ENCODE data around the gene OPHN1.
"Not testable (repeated sequence)": the region's sequence is repeated elsewhere in the genome, so short reads cannot be mapped to it uniquely, and the experiment has no call there.

OPHN1 gene

DNA sequence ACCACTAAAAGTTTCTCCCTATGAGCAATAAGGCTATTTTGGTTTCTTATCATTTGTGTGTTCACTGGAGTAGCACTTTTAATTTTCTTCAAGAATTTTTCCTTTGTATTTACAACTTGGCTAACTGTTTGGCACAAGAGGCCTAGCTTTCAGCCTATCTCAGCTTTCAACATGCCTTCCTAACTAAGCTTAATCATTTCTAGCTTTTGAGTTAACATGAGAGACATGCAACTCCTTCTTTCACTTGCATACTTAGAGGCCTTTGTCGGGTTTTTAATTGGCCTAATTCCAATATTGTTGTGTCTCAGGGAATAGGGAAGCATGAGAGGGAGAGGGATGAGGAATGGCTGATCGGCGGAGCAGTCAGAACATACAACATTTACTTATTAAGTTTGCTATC, 349.8 kb downstream of the OPHN1 start:
- peaks cover 3% of the 10 kb centered on the region for H3K9me3 Mint-ChIP-seq (ENCODE audit: low read depth)

DNA sequence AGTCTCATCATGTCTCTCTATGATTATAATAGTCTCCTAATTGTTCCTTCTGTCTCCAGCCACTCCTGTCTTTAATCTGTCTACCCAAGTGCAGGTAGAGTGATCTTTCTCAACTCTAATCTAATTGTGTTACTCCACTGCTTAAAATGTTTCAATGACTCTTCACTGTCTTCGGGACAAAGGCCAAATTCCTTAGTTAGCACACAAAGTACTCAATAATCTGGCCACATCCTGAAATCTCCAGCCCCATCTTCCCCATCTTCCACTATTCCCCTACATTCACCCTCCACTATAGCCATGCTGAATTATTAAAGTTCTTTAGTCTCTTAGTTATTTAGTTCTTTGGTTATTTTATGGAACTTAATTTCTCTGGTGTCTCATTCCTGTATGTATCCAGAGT, 353.3 kb downstream of the OPHN1 start:
- Mint-ChIP-seq H3K4me3 (no peak overlapping the region), H3K27ac (no peak overlapping the region), H3K9me3 (ENCODE audit: low read depth) (peaks cover 3% of the 10 kb centered on the region), H3K4me1 (ENCODE audit: low read depth) (no peaks in the 10 kb centered on the region), H3K36me3 (no peaks in the 10 kb centered on the region), H3K27me3 (peaks cover 2% of the 10 kb centered on the region)

More for the DNA sequence above, 349.8 kb downstream of the OPHN1 start:
- no peaks in the 10 kb centered on the region for H3K4me1 Mint-ChIP-seq (ENCODE audit: low read depth)
- H3K36me3 Mint-ChIP-seq: no peaks in the 10 kb centered on the region
- H3K27me3 Mint-ChIP-seq: peaks cover 2% of the 10 kb centered on the region
- no peak overlapping the region for H3K4me3 Mint-ChIP-seq
- no peak overlapping the region for H3K27ac Mint-ChIP-seq

DNA sequence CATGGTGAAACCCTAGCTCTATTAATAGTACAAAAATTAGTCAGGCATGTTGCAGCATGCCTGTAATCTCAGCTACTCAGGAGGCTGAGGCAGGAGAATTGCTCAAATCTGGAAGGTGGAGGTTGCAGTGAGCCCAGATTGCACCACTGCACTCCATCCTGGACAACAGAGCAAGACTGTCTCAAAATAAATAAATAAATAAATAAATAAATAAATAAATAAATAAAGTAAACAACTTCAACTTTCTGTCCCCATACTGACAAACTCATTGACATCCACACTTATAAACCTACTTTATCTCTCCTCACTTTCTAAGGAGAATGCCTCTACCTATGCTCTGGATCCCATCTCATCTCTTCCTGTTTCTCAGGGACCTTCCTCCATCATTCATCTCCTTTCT, 354.5 kb downstream of the OPHN1 start:
- not testable (repeated sequence) for H3K27ac Mint-ChIP-seq; H3K4me1 Mint-ChIP-seq (ENCODE audit: low read depth); H3K36me3 Mint-ChIP-seq; H3K9me3 Mint-ChIP-seq (ENCODE audit: low read depth); H3K4me3 Mint-ChIP-seq; H3K27me3 Mint-ChIP-seq

DNA sequence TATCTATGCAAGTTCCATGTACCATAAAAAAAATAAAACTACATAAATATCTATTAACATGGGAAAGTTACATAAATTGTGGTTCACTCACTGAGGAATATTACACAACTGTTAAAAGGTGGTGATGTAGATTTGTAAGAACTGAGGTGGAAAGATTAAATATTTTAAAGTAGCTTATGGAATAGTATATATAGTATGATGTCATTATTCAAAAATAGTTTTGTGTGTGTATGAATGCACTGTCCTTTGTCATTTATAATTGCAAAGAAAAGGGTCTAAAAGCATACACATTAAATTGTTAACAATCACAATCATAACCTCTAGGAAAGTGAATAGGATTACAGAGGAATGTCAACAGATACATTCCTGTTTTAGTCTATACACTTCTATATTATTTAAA, 355.9 kb downstream of the OPHN1 start:
- peaks cover 3% of the 10 kb centered on the region for H3K9me3 Mint-ChIP-seq (ENCODE audit: low read depth)
- H3K27ac Mint-ChIP-seq: no peak overlapping the region
- H3K4me3 Mint-ChIP-seq: no peak overlapping the region
- H3K4me1 Mint-ChIP-seq (ENCODE audit: low read depth): no peaks in the 10 kb centered on the region
- peaks cover 2% of the 10 kb centered on the region for H3K27me3 Mint-ChIP-seq
- no peaks in the 10 kb centered on the region for H3K36me3 Mint-ChIP-seq

DNA sequence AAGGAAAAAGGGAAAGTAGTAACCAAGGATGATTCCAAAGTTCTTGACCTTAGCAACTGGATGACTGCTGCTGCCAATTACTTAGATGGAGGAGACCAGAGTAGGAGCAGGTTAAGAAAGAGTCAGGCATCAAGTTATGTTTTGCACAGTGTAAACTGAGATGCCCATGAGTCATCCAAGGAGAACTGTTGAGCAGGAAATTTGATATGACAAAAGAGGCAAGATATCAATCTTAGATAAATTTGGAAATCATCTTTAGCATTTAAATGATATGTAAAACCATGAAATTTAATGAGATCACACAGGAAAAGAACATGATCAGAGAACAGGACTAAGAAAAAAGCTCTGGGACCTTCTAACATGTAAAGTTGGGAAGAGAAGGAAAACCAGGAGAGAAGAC, 361.3 kb downstream of the OPHN1 start:
- H3K27me3 Mint-ChIP-seq: no peaks in the 10 kb centered on the region
- no peaks in the 10 kb centered on the region for H3K36me3 Mint-ChIP-seq
- H3K4me3 Mint-ChIP-seq: no peak overlapping the region
- H3K9me3 Mint-ChIP-seq (ENCODE audit: low read depth): no peaks in the 10 kb centered on the region
- H3K27ac Mint-ChIP-seq: no peak overlapping the region
- no peaks in the 10 kb centered on the region for H3K4me1 Mint-ChIP-seq (ENCODE audit: low read depth)

DNA sequence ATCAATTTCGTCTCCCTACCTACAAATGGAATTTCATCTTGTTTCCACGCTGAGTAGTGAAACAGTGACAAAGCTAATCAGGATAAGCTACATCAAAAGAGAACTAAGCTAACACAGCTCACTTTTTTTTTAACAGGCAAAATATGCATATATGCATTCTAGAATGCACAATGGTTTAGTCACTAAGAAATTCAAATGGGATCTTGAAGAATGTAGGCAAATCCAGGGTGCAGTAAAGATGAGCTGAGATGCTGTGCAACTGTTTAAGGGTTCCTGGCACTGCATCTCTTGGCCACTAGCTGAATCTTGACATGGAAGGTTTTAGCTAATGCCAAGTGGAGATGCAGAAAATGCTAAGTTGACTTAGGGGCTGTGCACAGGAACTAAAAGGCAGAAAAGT, 363.2 kb downstream of the OPHN1 start:
- not testable (repeated sequence) for H3K27ac Mint-ChIP-seq; H3K4me3 Mint-ChIP-seq; H3K36me3 Mint-ChIP-seq; H3K9me3 Mint-ChIP-seq (ENCODE audit: low read depth); H3K4me1 Mint-ChIP-seq (ENCODE audit: low read depth); H3K27me3 Mint-ChIP-seq

DNA sequence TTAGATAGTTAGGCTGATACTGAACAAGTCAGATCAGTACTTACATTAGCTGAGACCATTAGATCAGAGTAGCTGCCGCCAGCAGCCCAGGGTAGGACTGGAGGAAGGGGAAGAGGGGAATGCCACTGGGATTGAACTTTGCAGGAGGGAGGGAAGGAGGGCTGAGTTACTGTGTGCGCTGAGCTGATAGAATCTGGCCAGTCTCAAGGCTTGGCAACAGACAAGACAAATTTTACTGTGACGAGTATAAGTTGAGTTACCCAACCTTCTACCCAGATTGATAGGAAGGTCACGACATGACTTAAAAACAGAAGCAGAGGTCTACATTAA, 372.1 kb downstream of the OPHN1 start:
- no peak overlapping the region for H3K27ac Mint-ChIP-seq
- no peaks in the 10 kb centered on the region for H3K4me1 Mint-ChIP-seq (ENCODE audit: low read depth)
- H3K27me3 Mint-ChIP-seq: no peaks in the 10 kb centered on the region
- H3K4me3 Mint-ChIP-seq: no peak overlapping the region
- no peaks in the 10 kb centered on the region for H3K9me3 Mint-ChIP-seq (ENCODE audit: low read depth)
- no peaks in the 10 kb centered on the region for H3K36me3 Mint-ChIP-seq

DNA sequence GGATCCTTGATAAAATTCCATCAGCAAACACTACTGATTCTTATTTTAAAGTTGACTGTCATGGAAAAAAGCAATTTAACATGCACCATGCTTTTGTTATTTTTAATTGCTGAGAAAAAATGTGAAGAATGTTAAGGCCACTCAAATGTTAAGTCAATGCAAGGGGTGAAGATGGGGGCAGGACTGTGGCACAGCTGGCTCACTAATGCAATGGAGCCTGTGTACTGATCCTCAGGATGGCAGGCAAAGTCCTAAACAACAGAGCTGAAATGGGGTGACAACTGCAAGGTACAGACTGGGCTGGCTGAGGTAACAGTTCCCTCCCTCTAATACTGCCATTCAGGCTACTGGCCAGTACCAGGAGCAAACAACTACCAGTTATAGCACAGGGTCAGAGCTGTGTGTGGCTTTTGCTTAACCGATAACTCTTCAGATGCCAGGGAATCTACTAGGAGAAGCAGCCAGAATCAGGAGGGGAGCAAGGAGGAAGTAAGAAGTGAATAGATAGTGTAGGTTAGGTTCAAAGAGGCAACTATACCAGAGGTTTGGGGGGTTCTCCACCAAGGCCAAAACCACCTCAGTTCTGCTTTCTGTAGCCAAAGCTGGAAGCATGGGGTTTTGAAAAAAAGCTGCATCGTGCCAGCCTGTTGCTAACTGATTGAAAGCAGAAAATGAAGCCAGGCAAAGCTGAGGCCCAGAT, 372.6 kb downstream of the OPHN1 start:
- Mint-ChIP-seq H3K27me3 (no peaks in the 10 kb centered on the region), H3K27ac (no peak overlapping the region), H3K4me3 (no peak overlapping the region), H3K36me3 (no peaks in the 10 kb centered on the region), H3K4me1 (ENCODE audit: low read depth) (no peaks in the 10 kb centered on the region), H3K9me3 (ENCODE audit: low read depth) (no peaks in the 10 kb centered on the region)

DNA sequence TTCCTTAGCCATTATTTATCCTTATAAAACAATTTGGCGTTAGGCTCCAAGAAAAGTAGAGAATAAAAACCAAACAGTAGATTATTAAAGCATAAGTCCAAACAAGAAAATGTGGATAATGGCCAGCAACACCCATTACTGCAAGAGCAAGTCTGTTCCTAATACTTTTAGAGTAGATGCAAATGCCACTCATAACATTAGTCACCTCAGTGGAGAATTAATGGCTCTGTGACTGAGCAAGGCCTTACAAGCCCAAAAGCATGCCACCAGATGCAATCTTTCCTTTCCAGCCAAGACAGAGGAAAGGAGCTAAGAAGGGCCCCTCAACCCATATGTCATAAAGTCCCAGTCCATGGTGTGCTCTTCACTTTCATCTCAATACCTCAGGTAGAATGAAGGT, 373.8 kb downstream of the OPHN1 start:
- Mint-ChIP-seq H3K36me3 (no peaks in the 10 kb centered on the region), H3K9me3 (ENCODE audit: low read depth) (no peaks in the 10 kb centered on the region), H3K27ac (no peak overlapping the region), H3K27me3 (no peaks in the 10 kb centered on the region), H3K4me1 (ENCODE audit: low read depth) (no peaks in the 10 kb centered on the region), H3K4me3 (no peak overlapping the region)

DNA sequence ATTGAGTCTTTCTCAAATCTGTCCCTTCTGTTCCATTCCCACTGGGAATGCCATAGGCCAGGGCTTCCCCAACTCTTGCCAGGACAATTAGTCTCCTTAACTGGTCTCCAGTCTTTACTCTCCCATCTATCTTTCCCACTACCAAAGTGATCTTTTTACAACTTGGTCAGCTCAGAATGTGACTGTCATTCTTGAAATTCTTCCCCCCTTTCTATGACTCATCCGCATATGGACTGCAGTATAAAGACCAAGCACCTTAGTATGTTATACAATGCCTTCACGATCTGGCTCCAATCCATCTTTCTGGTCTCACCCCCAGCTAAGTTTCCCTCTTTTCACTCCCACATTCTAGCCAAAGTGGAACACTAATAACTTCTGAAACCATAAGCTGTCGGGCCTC, 383.8 kb downstream of the OPHN1 start:
- no peak overlapping the region for H3K4me3 Mint-ChIP-seq

DNA sequence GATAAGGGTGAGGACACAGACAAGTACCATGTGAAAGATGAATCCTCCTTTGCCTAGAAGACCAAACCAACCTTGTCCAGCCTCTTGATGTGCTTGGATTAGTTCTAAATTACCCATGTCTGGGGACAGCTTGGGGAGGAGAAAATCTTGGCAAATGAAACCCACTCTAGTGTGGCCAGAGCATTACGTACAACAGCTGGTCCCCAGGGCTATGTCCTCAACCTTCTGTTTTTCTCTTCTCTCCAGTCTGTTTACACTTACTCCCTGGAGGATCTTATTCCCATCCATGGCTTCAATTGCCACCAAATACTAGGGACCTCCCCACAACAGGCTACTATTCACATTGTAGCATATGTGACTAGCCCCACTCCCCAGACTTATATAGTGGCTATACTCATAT, 384.5 kb downstream of the OPHN1 start:
- H3K27me3 Mint-ChIP-seq: no peaks in the 10 kb centered on the region
- H3K27ac Mint-ChIP-seq: no peak overlapping the region
- no peaks in the 10 kb centered on the region for H3K4me1 Mint-ChIP-seq (ENCODE audit: low read depth)
- H3K36me3 Mint-ChIP-seq: no peaks in the 10 kb centered on the region
- H3K9me3 Mint-ChIP-seq (ENCODE audit: low read depth): no peaks in the 10 kb centered on the region
- no peak overlapping the region for H3K4me3 Mint-ChIP-seq

More for the DNA sequence above, 383.8 kb downstream of the OPHN1 start:
- no peak overlapping the region for H3K27ac Mint-ChIP-seq
- H3K36me3 Mint-ChIP-seq: no peaks in the 10 kb centered on the region
- no peaks in the 10 kb centered on the region for H3K27me3 Mint-ChIP-seq
- H3K9me3 Mint-ChIP-seq (ENCODE audit: low read depth): no peaks in the 10 kb centered on the region
- H3K4me1 Mint-ChIP-seq (ENCODE audit: low read depth): no peaks in the 10 kb centered on the region

DNA sequence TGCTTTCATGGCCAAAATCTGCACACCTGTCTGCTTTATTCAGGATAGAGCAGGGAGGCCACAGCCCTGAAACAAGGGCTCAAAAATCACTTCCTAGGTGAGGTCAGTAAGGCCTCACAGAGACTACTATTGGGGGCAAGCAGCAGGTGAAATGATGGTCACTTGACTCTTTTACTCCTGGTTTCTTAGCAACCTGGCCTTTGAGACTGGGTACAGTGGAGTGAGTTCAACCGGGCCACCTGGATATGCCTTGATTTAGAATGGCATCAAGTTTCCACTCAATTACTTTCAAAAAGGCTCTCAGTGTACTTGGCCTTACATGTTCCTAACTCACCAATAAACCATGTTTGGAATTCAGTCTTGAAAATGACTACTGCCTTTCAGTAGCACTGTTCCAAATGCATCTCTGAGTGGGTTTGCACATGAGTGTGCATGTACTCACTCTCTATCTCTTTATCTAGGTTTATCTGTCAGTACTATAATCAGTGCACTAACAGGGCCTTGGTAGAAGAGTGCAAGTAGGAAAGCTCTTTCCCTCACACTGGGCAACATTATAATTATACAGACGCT, 388.2 kb downstream of the OPHN1 start:
- H3K9me3 Mint-ChIP-seq (ENCODE audit: low read depth): no peaks in the 10 kb centered on the region
- H3K27ac Mint-ChIP-seq: no peak overlapping the region
- H3K27me3 Mint-ChIP-seq: no peaks in the 10 kb centered on the region
- H3K4me3 Mint-ChIP-seq: no peak overlapping the region
- H3K36me3 Mint-ChIP-seq: no peaks in the 10 kb centered on the region
- H3K4me1 Mint-ChIP-seq (ENCODE audit: low read depth): no peaks in the 10 kb centered on the region

DNA sequence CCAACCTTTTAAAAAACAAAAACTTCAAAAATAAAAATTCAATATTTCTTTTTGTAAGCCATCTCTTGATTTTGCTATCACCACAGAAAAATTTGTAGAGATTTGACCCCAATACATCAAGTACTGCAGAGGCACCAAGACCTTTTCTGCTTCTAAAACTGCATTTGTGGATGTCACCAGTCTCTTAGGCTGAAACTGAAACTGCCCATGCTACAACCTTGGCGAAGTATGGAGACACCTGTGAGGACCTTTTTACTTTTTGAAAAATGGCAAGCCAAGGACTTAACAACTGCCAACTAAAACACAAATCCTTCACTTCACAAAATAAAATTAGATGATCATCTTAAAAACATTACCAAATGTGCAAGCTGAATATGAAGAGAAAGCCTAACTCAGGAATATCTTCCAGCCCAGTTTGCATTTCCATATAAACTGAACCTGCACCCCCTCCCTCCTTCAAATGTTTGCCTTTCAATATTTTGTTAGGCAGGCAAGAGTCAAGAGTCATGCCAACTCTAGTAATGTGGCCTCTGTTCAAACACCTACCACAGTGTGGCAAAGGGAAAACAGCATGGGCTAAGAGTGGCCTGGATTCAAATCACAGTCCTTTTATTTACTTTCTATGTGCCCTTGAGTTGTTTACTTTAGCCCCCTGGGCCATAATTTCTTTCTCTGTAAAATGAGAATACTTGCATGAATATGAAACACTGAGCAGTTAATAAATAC, 389.4 kb downstream of the OPHN1 start:
- no peaks in the 10 kb centered on the region for H3K27me3 Mint-ChIP-seq
- no peaks in the 10 kb centered on the region for H3K9me3 Mint-ChIP-seq (ENCODE audit: low read depth)

DNA sequence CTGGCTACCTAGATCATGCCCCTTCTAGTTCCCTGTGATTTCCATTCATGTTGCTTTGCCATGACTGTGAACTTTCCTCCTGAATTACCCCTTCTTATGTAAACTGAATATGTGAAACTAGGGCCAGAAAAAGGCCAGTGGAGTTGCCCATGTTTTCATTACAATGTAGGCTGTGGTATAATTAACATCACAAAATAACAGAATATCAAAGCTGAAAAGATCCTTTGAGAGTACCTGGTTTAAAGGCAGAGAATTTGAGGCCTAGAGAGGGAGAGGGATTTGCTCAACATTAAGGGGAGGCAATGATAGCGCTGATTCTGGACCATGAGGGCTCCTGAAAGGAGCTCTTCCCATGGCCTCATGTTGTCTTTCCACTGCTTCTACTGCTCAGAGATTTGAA, 392.2 kb downstream of the OPHN1 start:
- H3K4me3 Mint-ChIP-seq: no peak overlapping the region
- H3K9me3 Mint-ChIP-seq (ENCODE audit: low read depth): no peaks in the 10 kb centered on the region
- H3K27ac Mint-ChIP-seq: no peak overlapping the region
- H3K27me3 Mint-ChIP-seq: no peaks in the 10 kb centered on the region
- no peaks in the 10 kb centered on the region for H3K36me3 Mint-ChIP-seq
- H3K4me1 Mint-ChIP-seq (ENCODE audit: low read depth): no peaks in the 10 kb centered on the region

More for the DNA sequence above, 389.4 kb downstream of the OPHN1 start:
- Mint-ChIP-seq H3K4me3 (no peak overlapping the region), H3K4me1 (ENCODE audit: low read depth) (no peaks in the 10 kb centered on the region), H3K36me3 (no peaks in the 10 kb centered on the region), H3K27ac (no peak overlapping the region)

DNA sequence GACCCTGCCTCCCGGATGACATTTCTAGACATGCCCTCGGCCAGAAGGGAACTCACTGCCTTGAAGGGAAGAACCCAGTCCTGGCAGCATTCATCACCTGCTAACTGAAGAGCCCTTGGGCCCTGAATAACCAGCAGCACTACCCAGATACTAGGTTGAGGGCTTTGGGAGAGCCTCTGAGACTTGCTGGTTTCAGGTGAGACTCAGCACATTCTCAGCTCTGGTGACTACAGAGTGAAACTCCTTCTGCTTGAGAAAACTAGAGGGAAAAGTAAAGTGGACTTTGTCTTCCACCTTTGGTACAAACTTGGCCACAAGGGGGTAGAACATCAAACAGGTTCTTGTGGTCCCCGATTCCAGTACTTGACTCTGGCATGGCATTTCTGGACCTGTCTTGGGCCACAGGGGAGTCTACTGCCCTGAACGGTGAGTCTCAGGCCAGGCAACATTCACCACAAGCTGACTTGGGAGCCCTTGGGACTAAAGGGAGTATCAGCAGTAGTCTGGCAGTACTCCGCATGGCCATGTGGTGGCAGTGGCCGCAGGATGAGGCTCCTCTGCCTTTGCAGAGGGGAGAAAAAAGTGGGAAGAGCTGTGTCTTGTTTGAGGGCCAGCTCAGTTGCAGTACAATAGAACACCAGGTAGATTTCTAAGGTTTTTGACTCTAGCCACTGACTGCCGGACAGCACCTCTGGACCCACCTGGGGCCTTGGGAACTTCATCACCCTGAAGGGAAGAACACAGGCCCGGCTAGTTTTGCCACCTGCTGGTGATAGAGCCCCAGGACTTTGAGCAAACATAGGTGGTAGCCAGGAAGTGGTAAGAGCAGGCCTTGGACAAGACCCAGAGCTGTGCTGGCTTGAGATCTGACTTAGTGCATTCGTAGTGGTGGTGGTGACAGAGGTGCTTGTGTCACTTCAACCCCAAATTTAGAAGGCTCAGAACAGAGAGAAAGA, 414.8 kb downstream of the OPHN1 start:
- no peak overlapping the region for H3K27ac Mint-ChIP-seq
- no peaks in the 10 kb centered on the region for H3K4me1 Mint-ChIP-seq (ENCODE audit: low read depth)
- no peaks in the 10 kb centered on the region for H3K9me3 Mint-ChIP-seq (ENCODE audit: low read depth)
- no peak overlapping the region for H3K4me3 Mint-ChIP-seq
- H3K27me3 Mint-ChIP-seq: no peaks in the 10 kb centered on the region
- H3K36me3 Mint-ChIP-seq: no peaks in the 10 kb centered on the region

Data from activated naive CD8-positive, alpha-beta T cell (primary cell).